H1 (cell line): ENCODE measurements around the gene GPRIN3.

Experiments
- CEBPB ChIP-seq: IDR thresholded peaks from 2 replicates; pipeline ENCODE4 v1.6.1; 2012; ENCODE audit warnings: low read depth, low read length
- CREB1 ChIP-seq: IDR thresholded peaks from 2 replicates; pipeline ENCODE4 v1.6.1; 2012; ENCODE audit warnings: inconsistent platforms
- CTCF ChIP-seq, 3 experiments: IDR thresholded peaks; 1 replicate in 2 of 3; 2 replicates in 1 of 3; pipeline versions ENCODE4 v1.5.1 to v1.6.1; 2011; ENCODE audit warnings: low read length in 3 of 3, mild to moderate bottlenecking in 3 of 3, inconsistent platforms in 2 of 3, low read depth in 1 of 3, moderate library complexity in 1 of 3; ENCODE audit not compliant: insufficient read depth in 1 of 3; ENCODE audit errors: control extremely low read depth in 1 of 3
- JUND ChIP-seq: IDR thresholded peaks from 2 replicates; pipeline ENCODE4 v1.6.1; 2011; ENCODE audit warnings: mild to moderate bottlenecking, improper control_type of control experiment, low read length
- KDM1A ChIP-seq: fragments of 200-600, 300-600 bp; sonication (generic); IDR thresholded peaks from 2 replicates; pipeline ENCODE4 v1.7.1; 2016; ENCODE audit warnings: mild to moderate bottlenecking, low read length, borderline replicate concordance
- MAFK ChIP-seq: IDR thresholded peaks from 2 replicates; pipeline ENCODE4 v1.6.1; 2012; ENCODE audit warnings: low read depth, mild to moderate bottlenecking, improper control_type of control experiment, low read length
- MAX ChIP-seq: IDR thresholded peaks from 2 replicates; pipeline ENCODE4 v1.6.1; 2012; ENCODE audit warnings: inconsistent platforms
- NRF1 ChIP-seq: IDR thresholded peaks from 2 replicates; pipeline ENCODE4 v1.6.1; 2011; ENCODE audit warnings: mild to moderate bottlenecking, low read depth, low read length, improper control_type of control experiment
- POLR2A ChIP-seq, 2 experiments: IDR thresholded peaks; 1 replicate in 1 of 2; 2 replicates in 1 of 2; pipeline ENCODE4 v1.6.1; 2011; ENCODE audit warnings: low read depth in 2 of 2, low read length in 2 of 2, mild to moderate bottlenecking in 2 of 2; ENCODE audit errors: control extremely low read depth in 1 of 2
- POLR2AphosphoS5 ChIP-seq: IDR thresholded peaks from 2 replicates; pipeline ENCODE4 v1.6.1; 2011; ENCODE audit warnings: low read depth, low read length
- SIX5 ChIP-seq: IDR thresholded peaks from 2 replicates; pipeline ENCODE4 v1.6.1; 2011; ENCODE audit warnings: mild to moderate bottlenecking, low read depth, low read length
- YY1 ChIP-seq: IDR thresholded peaks from 2 replicates; pipeline ENCODE4 v1.6.1; 2011; ENCODE audit warnings: low read depth, mild to moderate bottlenecking, low read length
- ZNF274 ChIP-seq: IDR thresholded peaks from 2 replicates; pipeline ENCODE4 v1.7.0; 2012; ENCODE audit warnings: low read length, borderline replicate concordance; ENCODE audit errors: extremely low read depth

- TF ChIP-seq CEBPB: no peak
- TF ChIP-seq MAFK: no peak
- TF ChIP-seq NRF1: no peak
- no peak for TF ChIP-seq POLR2AphosphoS5
- no peak for TF ChIP-seq CTCF (IDR thresholded peaks at IDR 0.05; ENCODE audit: control extremely low read depth in 1 of 3, insufficient read depth in 1 of 3, low read depth in 1 of 3, low read length in 3 of 3)
- no peak for TF ChIP-seq ZNF274
- no peak for TF ChIP-seq JUND
- no peak for TF ChIP-seq MAX
- no peak for TF ChIP-seq CREB1
- no peak for TF ChIP-seq POLR2A (IDR thresholded peaks at IDR 0.05; ENCODE audit: control extremely low read depth in 1 of 2, low read depth in 2 of 2, low read length in 2 of 2)
- TF ChIP-seq SIX5: no peak
- TF ChIP-seq YY1: no peak
- no peak for TF ChIP-seq KDM1A
These were observed 33.9 kb downstream of the GPRIN3 start for GRCh38 chr4:89273741-89274141.
